H9 (cell line): ENCODE data around the gene CD300C. TPM values are rescaled to one million over a fixed set of nuclear protein-coding genes. Genes with fewer than 3 reads are reported as not detected.

Source experiments
- DNase-seq: peaks from one replicate; pipeline ENCODE4 v3.0.0-alpha.2; 2017
- H2AFZ ChIP-seq: one replicate; pipeline ENCODE4 v1.6.1; 2013; ENCODE audit warnings: mild to moderate bottlenecking, low read length, control low read depth, moderate library complexity
- H2AK5ac ChIP-seq: 2 replicates; pipeline ENCODE4 v1.6.1; 2013; ENCODE audit warnings: low read length, control low read depth, mixed read lengths; ENCODE audit not compliant: insufficient read length
- H2BK120ac ChIP-seq: one replicate; pipeline ENCODE4 v1.6.1; 2013; ENCODE audit warnings: low read depth, mild to moderate bottlenecking, low read length, control low read depth, inconsistent platforms; ENCODE audit not compliant: poor library complexity, severe bottlenecking
- H2BK12ac ChIP-seq: 2 replicates; pipeline ENCODE4 v1.6.1; 2013; ENCODE audit warnings: low read length, control low read depth, mixed read lengths, low read depth; ENCODE audit not compliant: insufficient read length
- H2BK15ac ChIP-seq: 2 replicates; pipeline ENCODE4 v1.6.1; 2013; ENCODE audit warnings: low read depth, low read length, control low read depth
- H2BK20ac ChIP-seq: one replicate; pipeline ENCODE4 v1.6.1; 2013; ENCODE audit warnings: low read depth, mild to moderate bottlenecking, low read length, control low read depth, inconsistent platforms; ENCODE audit not compliant: poor library complexity, severe bottlenecking
- H2BK5ac ChIP-seq: 2 replicates; pipeline ENCODE4 v1.6.1; 2013; ENCODE audit warnings: low read length, control low read depth, mixed read lengths; ENCODE audit not compliant: insufficient read length
- H3K14ac ChIP-seq: 2 replicates; pipeline ENCODE4 v1.6.1; 2013; ENCODE audit warnings: low read length, control low read depth; ENCODE audit not compliant: insufficient read depth
- H3K18ac ChIP-seq: 2 replicates; pipeline ENCODE4 v1.6.1; 2013; ENCODE audit warnings: low read depth, mild to moderate bottlenecking, mixed read lengths, low read length, control low read depth; ENCODE audit not compliant: insufficient read length
- H3K23ac ChIP-seq: 2 replicates; pipeline ENCODE4 v1.6.1; 2013; ENCODE audit warnings: low read length, control low read depth, mixed read lengths, low read depth; ENCODE audit not compliant: insufficient read length
- H3K23me2 ChIP-seq: 2 replicates; pipeline ENCODE4 v1.6.1; 2013; ENCODE audit warnings: low read depth, mild to moderate bottlenecking, mixed read lengths, low read length, control low read depth; ENCODE audit not compliant: insufficient read length, poor library complexity, severe bottlenecking
- H3K27ac ChIP-seq: 2 replicates; pipeline ENCODE4 v1.5.1; 2013; ENCODE audit warnings: low read length, control low read depth, mixed read lengths, low read depth; ENCODE audit not compliant: insufficient read length
- H3K27me3 ChIP-seq: 2 replicates; pipeline ENCODE4 v1.6.1; 2013; ENCODE audit warnings: low read length, control low read depth, inconsistent platforms; ENCODE audit not compliant: insufficient read depth
- H3K4ac ChIP-seq: 2 replicates; pipeline ENCODE4 v1.6.1; 2013; ENCODE audit warnings: low read depth, mild to moderate bottlenecking, control low read depth, inconsistent platforms, low read length, moderate library complexity
- H3K4me1 ChIP-seq: 2 replicates; pipeline ENCODE4 v1.6.1; 2013; ENCODE audit warnings: low read length, control low read depth, inconsistent platforms; ENCODE audit not compliant: insufficient read depth
- H3K4me2 ChIP-seq: 2 replicates; pipeline ENCODE4 v1.6.1; 2013; ENCODE audit warnings: low read length, control low read depth, mixed read lengths; ENCODE audit not compliant: insufficient read length, insufficient read depth
- H3K56ac ChIP-seq: 2 replicates; pipeline ENCODE4 v1.6.1; 2013; ENCODE audit warnings: low read depth, mild to moderate bottlenecking, mixed read lengths, low read length, control low read depth; ENCODE audit not compliant: insufficient read length
- H3K79me1 ChIP-seq: 2 replicates; pipeline ENCODE4 v1.6.1; 2013; ENCODE audit warnings: low read depth, mild to moderate bottlenecking, moderate library complexity, low read length, control low read depth, inconsistent platforms; ENCODE audit not compliant: insufficient read depth, poor library complexity, severe bottlenecking
- H3K79me2 ChIP-seq: 2 replicates; pipeline ENCODE4 v1.6.1; 2013; ENCODE audit warnings: low read length, control low read depth, inconsistent platforms; ENCODE audit not compliant: insufficient read depth
- H3K9ac ChIP-seq: 2 replicates; pipeline ENCODE4 v1.6.1; 2013; ENCODE audit warnings: low read length, control low read depth, mixed read lengths; ENCODE audit not compliant: insufficient read length; ENCODE audit errors: extremely low read depth
- H3K9me3 ChIP-seq: one replicate; pipeline ENCODE4 v1.6.1; 2013; ENCODE audit warnings: low read depth, low read length, inconsistent platforms; ENCODE audit not compliant: control insufficient read depth
- H3T11ph ChIP-seq: one replicate; pipeline ENCODE4 v1.6.1; 2013; ENCODE audit warnings: mild to moderate bottlenecking, low read length, control low read depth, inconsistent platforms
- H4K20me1 ChIP-seq: one replicate; pipeline ENCODE4 v1.6.1; 2013; ENCODE audit not compliant: control insufficient read depth, insufficient read length, insufficient read depth
- H4K5ac ChIP-seq: 2 replicates; pipeline ENCODE4 v1.6.1; 2013; ENCODE audit warnings: low read depth, mild to moderate bottlenecking, mixed read lengths, low read length, control low read depth; ENCODE audit not compliant: insufficient read length
- H4K8ac ChIP-seq: replicated peaks from 2 replicates; pipeline ENCODE4 v1.6.1; 2013; ENCODE audit warnings: low read length, control low read depth, mixed read lengths, low read depth; ENCODE audit not compliant: insufficient read length
- H4K91ac ChIP-seq: 2 replicates; pipeline ENCODE4 v1.6.1; 2013; ENCODE audit warnings: low read depth, mild to moderate bottlenecking, moderate library complexity, mixed read lengths, low read length, control low read depth; ENCODE audit not compliant: insufficient read length
- H3K27ac Mint-ChIP-seq, 3 experiments: 2 replicates in 2 of 3; 3 replicates in 1 of 3; pipeline ENCODE4 v1.8.0; 2020 to 2021; ENCODE audit warnings: mixed read lengths in 3 of 3, mild to moderate bottlenecking in 1 of 3, moderate library complexity in 1 of 3
- H3K27me3 Mint-ChIP-seq: 2 replicates; pipeline ENCODE4 v1.8.0; 2021; ENCODE audit warnings: low read depth, mild to moderate bottlenecking, moderate library complexity, mixed read lengths
- H3K36me3 Mint-ChIP-seq, 3 experiments: 2 replicates in 2 of 3; 3 replicates in 1 of 3; pipeline ENCODE4 v1.8.0; 2020 to 2021; ENCODE audit warnings: low read depth in 3 of 3, mixed read lengths in 3 of 3; ENCODE audit not compliant: insufficient read depth in 1 of 3
- H3K4me1 Mint-ChIP-seq, 2 experiments: 2 replicates each; pipeline ENCODE4 v1.8.0; 2020; ENCODE audit warnings: mixed read lengths in 2 of 2
- H3K4me3 Mint-ChIP-seq, 2 experiments: 2 replicates in 1 of 2; 3 replicates in 1 of 2; pipeline ENCODE4 v1.8.0; 2020 to 2021; ENCODE audit warnings: mild to moderate bottlenecking in 2 of 2, mixed read lengths in 2 of 2, moderate library complexity in 1 of 2
- H3K9me3 Mint-ChIP-seq, 2 experiments: 2 replicates in 1 of 2; 3 replicates in 1 of 2; pipeline ENCODE4 v1.8.0; 2020; ENCODE audit warnings: mild to moderate bottlenecking in 2 of 2, mixed read lengths in 2 of 2, moderate library complexity in 1 of 2
- WGBS: extraction: QIAGEN DNeasy Blood & Tissue Kit; methylation state at CpG from one replicate; pipeline ENCODE4 v1.1.7; 2013; ENCODE audit warnings: missing lambda C conversion rate, low lambda C conversion rate, mixed read lengths; ENCODE audit not compliant: insufficient read length; ENCODE audit errors: extremely low coverage; 5-methylcytosine and 5-hydroxymethylcytosine counted together
- total RNA-seq: library from RNA; stranded (reverse); gene quantifications from 2 replicates; pipeline ENCODE4 v1.2.1, GENCODE V29; 2021
- TF ChIP-seq, protein P1 (sequence below): fragments of 200-600 bp; sonication (generic); conservative IDR thresholded peaks from 3 replicates; pipeline ENCODE4 v1.8.0; 2021; ENCODE audit warnings: antibody characterized with exemption, mild to moderate bottlenecking

The CD300C gene
- total RNA-seq, 1 experiment from 2014 or later = not detected

DNA sequence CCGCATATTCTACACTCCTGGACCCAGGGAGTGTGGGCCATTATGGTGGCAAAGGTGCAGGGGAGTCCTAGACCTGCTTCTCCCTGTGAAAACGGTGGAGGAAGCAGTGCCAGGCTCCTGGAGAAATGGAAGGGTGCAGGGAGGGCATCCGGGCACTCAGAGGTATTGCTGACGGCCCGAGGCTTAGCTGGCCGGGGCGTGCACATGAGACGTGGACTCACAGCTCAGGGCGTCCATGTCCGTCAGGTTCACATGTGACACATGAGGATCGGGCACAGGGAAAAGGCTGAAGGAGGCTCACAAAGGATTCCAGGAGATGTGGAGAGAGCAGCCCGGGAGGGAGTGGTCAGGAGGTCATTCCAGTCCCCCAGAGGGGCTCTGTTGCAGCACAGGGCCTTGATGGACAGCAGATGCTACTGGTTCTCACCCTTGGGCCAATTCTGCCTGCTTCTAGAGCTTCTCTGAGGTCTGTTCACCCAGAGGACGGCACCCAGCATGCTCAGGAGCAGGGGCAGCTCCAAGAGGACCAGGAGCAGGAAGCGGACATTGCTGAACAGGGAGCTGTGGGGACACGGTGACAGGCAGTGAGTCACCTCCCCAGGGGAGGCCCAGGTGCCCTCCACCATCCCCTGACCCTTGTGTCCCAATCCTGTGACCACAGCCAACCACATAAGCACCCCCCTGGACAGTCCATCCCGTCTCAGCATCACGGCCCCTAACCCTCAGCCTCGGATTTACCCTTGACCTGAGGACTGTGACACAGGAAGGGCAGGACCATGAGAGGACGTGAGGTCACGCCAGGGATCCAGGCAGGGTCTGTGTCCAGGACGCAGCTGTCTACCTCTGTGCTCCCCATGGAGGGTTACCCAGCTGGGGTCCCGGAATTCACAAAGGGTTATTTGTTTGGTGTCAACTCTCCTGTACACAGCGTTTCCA, 4.5 kb downstream of the CD300C start:
- Histone ChIP-seq H3K79me1 (no peaks in the 10 kb centered on the region), H3T11ph (no peak overlapping the region), H3K27ac (no peak overlapping the region), H3K9ac (no peak overlapping the region), H3K9me3 (no peaks in the 10 kb centered on the region), H2BK15ac (no peak overlapping the region), H3K23me2 (no peaks in the 10 kb centered on the region), H4K8ac (no peak overlapping the region), H2BK12ac (no peak overlapping the region), H2BK120ac (no peak overlapping the region), H3K23ac (no peak overlapping the region), H3K18ac (no peak overlapping the region), H4K20me1 (no peaks in the 10 kb centered on the region), H3K27me3 (no peaks in the 10 kb centered on the region), H3K56ac (no peak overlapping the region), H3K79me2 (no peaks in the 10 kb centered on the region), H3K4me2 (no peak overlapping the region), H2AK5ac (no peak overlapping the region), H4K91ac (no peak overlapping the region), H2BK20ac (no peak overlapping the region), H3K4ac (no peak overlapping the region), H3K14ac (no peak overlapping the region), H3K4me1 (no peaks in the 10 kb centered on the region), H2AFZ (no peak overlapping the region), H2BK5ac (no peak overlapping the region), H4K5ac (no peak overlapping the region)
- Mint-ChIP-seq H3K4me1 (no peaks in the 10 kb centered on the region), H3K27me3 (peaks cover 44% of the 10 kb centered on the region), H3K27ac (peak overlapping the region in 1 of 3 experiments; percentile 56; a peak in 1 of 7 replicates), H3K9me3 (peaks cover 0 to 2% of the 10 kb centered on the region in 2 experiments; a peak in 1 of 5 replicates), H3K36me3 (no peaks in the 10 kb centered on the region), H3K4me3 (no peak overlapping the region)
- WGBS = no CpG with 5 or more reads among the region's 23 CpGs
- no peak for DNase-seq
- TF ChIP-seq, protein P1, sequence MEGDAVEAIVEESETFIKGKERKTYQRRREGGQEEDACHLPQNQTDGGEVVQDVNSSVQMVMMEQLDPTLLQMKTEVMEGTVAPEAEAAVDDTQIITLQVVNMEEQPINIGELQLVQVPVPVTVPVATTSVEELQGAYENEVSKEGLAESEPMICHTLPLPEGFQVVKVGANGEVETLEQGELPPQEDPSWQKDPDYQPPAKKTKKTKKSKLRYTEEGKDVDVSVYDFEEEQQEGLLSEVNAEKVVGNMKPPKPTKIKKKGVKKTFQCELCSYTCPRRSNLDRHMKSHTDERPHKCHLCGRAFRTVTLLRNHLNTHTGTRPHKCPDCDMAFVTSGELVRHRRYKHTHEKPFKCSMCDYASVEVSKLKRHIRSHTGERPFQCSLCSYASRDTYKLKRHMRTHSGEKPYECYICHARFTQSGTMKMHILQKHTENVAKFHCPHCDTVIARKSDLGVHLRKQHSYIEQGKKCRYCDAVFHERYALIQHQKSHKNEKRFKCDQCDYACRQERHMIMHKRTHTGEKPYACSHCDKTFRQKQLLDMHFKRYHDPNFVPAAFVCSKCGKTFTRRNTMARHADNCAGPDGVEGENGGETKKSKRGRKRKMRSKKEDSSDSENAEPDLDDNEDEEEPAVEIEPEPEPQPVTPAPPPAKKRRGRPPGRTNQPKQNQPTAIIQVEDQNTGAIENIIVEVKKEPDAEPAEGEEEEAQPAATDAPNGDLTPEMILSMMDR = no peak
